Kidney epithelial cell (primary cell): Measurements from ENCODE around the gene CDK8. TPM values are rescaled to one million over a fixed set of nuclear protein-coding genes. Genes with fewer than 3 reads are reported as not detected.

Experiments
- DNase-seq: peaks from one replicate; pipeline ENCODE4 v3.0.0-alpha.2; 2010; ENCODE audit warnings: low read depth
- H3K27me3 ChIP-seq: 2 replicates; pipeline ENCODE4 v1.6.0; 2011; ENCODE audit warnings: low read length; ENCODE audit not compliant: control insufficient read depth, insufficient read depth
- H3K36me3 ChIP-seq: 2 replicates; pipeline ENCODE4 v1.5.1; 2011; ENCODE audit warnings: low read length; ENCODE audit not compliant: control insufficient read depth, insufficient read depth
- H3K4me3 ChIP-seq: 2 replicates; pipeline ENCODE4 v1.5.1; 2011; ENCODE audit warnings: low read depth, mild to moderate bottlenecking, control low read depth, low read length
- total RNA-seq: library from RNA; depleted of rRNA; stranded (reverse); fragments of >200 nt; gene quantifications from 2 replicates; pipeline ENCODE4 v1.2.3, GENCODE V29; 2015
- TF ChIP-seq, protein P1 (sequence below): IDR thresholded peaks from 2 replicates; pipeline ENCODE4 v1.5.1; 2011; ENCODE audit warnings: mild to moderate bottlenecking, moderate library complexity, low read length, control low read depth, inconsistent platforms; ENCODE audit not compliant: insufficient read depth, poor library complexity, severe bottlenecking

The CDK8 gene
- total RNA-seq, 1 donor from 2014 or later: 23.2 TPM

DNA sequence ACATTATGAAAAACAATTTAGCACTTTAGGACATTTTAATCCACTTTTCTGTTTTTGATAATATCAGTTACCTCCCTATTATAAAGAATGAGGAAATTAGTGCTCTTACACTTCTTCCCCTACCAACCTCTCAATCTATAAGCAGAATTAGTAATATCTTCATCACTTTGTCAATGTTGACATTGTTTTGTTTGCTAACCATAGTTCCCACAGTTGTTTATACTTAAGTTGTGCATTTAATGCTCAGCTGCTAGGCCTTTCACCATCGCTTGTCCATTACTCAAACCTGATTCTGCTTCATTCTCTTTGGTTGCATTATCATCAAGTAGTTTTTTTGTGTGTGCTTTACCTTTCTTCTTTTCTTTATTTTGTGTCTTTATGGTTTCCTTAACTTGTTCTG lies 132.1 kb downstream of the CDK8 start:
- Histone ChIP-seq H3K27me3 (no peaks in the 10 kb centered on the region), H3K36me3 (no peaks in the 10 kb centered on the region), H3K4me3 (no peak overlapping the region)
- DNase-seq: no peak
- TF ChIP-seq, protein P1, sequence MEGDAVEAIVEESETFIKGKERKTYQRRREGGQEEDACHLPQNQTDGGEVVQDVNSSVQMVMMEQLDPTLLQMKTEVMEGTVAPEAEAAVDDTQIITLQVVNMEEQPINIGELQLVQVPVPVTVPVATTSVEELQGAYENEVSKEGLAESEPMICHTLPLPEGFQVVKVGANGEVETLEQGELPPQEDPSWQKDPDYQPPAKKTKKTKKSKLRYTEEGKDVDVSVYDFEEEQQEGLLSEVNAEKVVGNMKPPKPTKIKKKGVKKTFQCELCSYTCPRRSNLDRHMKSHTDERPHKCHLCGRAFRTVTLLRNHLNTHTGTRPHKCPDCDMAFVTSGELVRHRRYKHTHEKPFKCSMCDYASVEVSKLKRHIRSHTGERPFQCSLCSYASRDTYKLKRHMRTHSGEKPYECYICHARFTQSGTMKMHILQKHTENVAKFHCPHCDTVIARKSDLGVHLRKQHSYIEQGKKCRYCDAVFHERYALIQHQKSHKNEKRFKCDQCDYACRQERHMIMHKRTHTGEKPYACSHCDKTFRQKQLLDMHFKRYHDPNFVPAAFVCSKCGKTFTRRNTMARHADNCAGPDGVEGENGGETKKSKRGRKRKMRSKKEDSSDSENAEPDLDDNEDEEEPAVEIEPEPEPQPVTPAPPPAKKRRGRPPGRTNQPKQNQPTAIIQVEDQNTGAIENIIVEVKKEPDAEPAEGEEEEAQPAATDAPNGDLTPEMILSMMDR: no peak

DNA sequence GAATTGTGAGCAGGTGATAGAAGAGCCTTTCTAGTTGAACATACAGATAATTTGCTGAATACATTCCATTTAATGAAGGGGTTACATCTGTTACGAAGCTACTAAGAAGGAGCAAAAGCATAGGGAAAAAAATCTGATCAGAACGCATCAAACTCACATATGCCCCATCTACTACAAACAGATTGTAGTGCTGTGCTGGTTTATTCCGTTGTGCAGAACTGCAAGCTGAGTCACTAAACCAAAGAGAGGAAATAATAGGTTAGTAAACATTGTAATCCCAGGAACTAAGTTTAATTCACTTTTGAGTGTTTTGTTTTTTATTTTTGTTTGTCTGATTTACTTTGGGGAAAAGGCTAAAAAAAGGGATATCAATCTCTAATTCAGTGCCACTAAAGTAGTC lies 136.3 kb downstream of the CDK8 start:
- TF ChIP-seq, protein P1: no peak
- H3K4me3 ChIP-seq: no peak overlapping the region
- H3K36me3 ChIP-seq: no peaks in the 10 kb centered on the region
- H3K27me3 ChIP-seq: no peaks in the 10 kb centered on the region
- DNase-seq: no peak

DNA sequence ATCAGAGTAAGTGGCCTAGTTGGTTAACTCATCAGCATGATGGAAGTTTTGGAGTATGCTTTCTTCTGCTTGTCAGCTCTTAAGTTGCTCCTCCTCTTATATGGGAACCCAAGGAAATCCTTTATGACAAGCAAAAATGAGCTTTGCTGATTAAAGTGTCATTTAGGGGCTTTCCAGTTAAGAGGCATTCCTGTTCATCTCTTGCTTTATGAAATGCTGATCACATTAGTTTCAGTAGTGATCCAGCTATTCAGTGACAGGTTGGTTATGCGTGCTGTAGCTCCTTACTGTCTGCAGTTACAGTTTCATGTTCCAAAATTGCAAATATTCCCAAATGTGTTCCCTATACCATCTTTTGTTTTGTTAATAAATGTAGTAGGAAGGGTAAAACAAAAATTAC lies 146.6 kb downstream of the CDK8 start:
- TF ChIP-seq, protein P1: no peak
- DNase-seq: no peak
- Histone ChIP-seq H3K4me3 (no peak overlapping the region), H3K27me3 (no peaks in the 10 kb centered on the region), H3K36me3 (no peaks in the 10 kb centered on the region)

DNA sequence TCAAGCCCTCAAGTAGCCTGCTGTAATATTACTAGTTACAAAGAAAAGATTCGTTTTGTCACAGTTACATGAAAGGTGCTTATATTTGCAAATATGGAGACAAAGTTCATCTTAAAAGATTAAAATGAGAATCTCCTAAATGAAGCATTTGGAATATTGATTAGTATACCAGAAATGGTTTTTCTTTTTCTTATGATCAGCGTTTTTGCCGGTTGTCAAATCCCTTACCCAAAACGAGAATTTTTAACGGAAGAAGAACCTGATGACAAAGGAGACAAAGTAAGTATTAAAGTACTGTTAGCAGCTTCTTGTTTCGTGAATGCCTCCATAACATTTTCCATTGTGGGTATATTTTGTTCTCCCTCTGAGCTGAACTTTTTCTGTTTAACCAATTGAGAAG lies 147.1 kb downstream of the CDK8 start:
- TF ChIP-seq, protein P1: no peak
- H3K36me3 ChIP-seq: no peaks in the 10 kb centered on the region
- DNase-seq: no peak

DNA sequence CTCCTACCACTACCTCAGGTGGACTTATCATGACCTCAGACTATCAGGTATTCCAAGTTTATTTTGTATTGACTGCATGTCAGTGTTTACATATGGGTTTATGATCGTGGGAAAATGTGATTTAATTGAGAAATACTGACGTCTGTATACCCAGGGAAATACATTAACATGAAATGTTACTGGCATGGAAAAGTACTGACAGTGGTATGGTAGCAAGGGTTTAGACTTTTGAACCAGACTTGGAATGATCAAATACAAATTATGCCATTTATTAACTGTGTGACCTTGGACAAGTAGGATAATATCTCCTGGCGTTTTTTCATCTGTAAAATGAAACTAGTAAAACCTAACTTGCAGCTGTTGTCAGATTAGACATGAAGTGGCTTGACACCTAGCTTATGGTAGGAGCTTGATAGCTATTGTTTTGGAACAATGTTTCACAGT lies 147.7 kb downstream of the CDK8 start:
- TF ChIP-seq, protein P1: no peak
- Histone ChIP-seq H3K4me3 (no peak overlapping the region), H3K36me3 (no peaks in the 10 kb centered on the region), H3K27me3 (no peaks in the 10 kb centered on the region)
- DNase-seq: no peak

More for the DNA sequence above, 147.1 kb downstream of the CDK8 start:
- Histone ChIP-seq H3K4me3 (no peak overlapping the region), H3K27me3 (no peaks in the 10 kb centered on the region)

DNA sequence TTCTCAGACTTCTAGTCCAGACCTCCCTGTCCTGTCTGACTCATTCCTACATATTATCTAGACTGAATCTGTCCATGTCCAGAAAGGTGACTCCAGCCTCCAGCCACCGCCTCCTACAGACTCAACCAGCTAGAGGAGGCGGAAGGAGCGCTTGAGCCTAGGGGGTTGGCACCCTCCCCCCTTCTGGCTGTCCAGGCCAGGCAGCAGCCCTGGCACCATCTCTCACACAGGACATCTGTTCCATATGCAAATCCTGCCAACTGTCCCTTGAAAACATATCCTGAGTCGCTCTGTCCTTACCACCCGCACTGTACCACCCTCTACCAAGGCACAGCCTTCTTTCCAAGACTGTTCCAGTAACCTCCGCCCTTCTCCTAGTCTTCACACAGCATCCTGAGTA lies 152.9 kb downstream of the CDK8 start:
- TF ChIP-seq, protein P1: no peak
- no peaks in the 10 kb centered on the region for H3K27me3 ChIP-seq
- H3K4me3 ChIP-seq: no peak overlapping the region
- no peaks in the 10 kb centered on the region for H3K36me3 ChIP-seq
- no peak for DNase-seq
